Breast epithelium (tissue), 4 donors: ENCODE measurements around the gene PSIP1. TPM values are rescaled to one million over a fixed set of nuclear protein-coding genes. Genes with fewer than 3 reads are reported as not detected.
A peak's percentile ranks its signal among the peaks of the same experiment; 100 is the strongest.
"Not testable (repeated sequence)": the region's sequence is repeated elsewhere in the genome, so short reads cannot be mapped to it uniquely, and the experiment has no call there.

Source experiments
- DNase-seq, 2 donors: peaks; one replicate each; pipeline ENCODE4 v3.0.0-alpha.2; 2019; ENCODE audit warnings: low spot score in 2 of 2
- H3K27ac ChIP-seq, 2 donors: fragments of 200-600 bp; sonication (generic) in 1 of 2; one replicate each; pipeline ENCODE4 v1.5.1; 2016 to 2019; ENCODE audit warnings: mild to moderate bottlenecking in 1 of 2
- H3K27me3 ChIP-seq, 2 donors: fragments of 200-600 bp; sonication (generic) in 1 of 2; one replicate each; pipeline versions ENCODE4 v1.5.1 to v1.6.0; 2017 to 2019; ENCODE audit warnings: control low read depth in 1 of 2, mild to moderate bottlenecking in 1 of 2
- H3K36me3 ChIP-seq: fragments of 200-600 bp; one replicate; pipeline ENCODE4 v1.5.1; 2019
- H3K4me1 ChIP-seq, 2 donors: fragments of 200-600 bp; sonication (generic); one replicate each; pipeline ENCODE4 v1.5.1; 2016 to 2019; ENCODE audit warnings: control low read depth in 1 of 2
- H3K4me3 ChIP-seq, 3 donors: fragments of 200-600 bp; sonication (generic); 1 replicate in 2 of 3; 2 replicates in 1 of 3; pipeline ENCODE4 v1.5.1; 2016 to 2019; ENCODE audit warnings: mild to moderate bottlenecking in 3 of 3, moderate library complexity in 2 of 3
- H3K9me3 ChIP-seq, 2 donors: fragments of 200-600 bp; sonication (generic) in 1 of 2; one replicate each; pipeline ENCODE4 v1.5.1; 2016 to 2019; ENCODE audit warnings: control low read depth in 1 of 2
- POLR2A ChIP-seq: fragments of 450-650 bp; IDR thresholded peaks from one replicate; pipeline ENCODE4 v1.6.1; 2016; ENCODE audit warnings: antibody characterized with exemption, mild to moderate bottlenecking, moderate library complexity
- POLR2AphosphoS5 ChIP-seq, 3 donors: sonication (generic); formaldehyde crosslinking; IDR thresholded peaks; one replicate each; pipeline ENCODE4 v1.6.1; 2017; ENCODE audit warnings: antibody characterized with exemption in 3 of 3
- intact Hi-C: fragments of 100-400 bp; cut with DNase I; formaldehyde crosslinking; loops from one replicate; pipeline ENCODE4 v1.15.1; 2023; ENCODE audit warnings: low total_unique reads
- total RNA-seq, 3 donors: library from RNA; depleted of rRNA; stranded (reverse); fragments of >200 nt; gene quantifications; one replicate each; pipeline ENCODE4 v1.1.0, GENCODE V29; 2016
- TF ChIP-seq, protein P1 (sequence below), 3 donors: fragments of 450-650 bp; IDR thresholded peaks; one replicate each; pipeline ENCODE4 v1.5.1; 2016 to 2017; ENCODE audit warnings: antibody characterized with exemption in 3 of 3, mild to moderate bottlenecking in 3 of 3, moderate library complexity in 3 of 3

PSIP1 gene
- total RNA-seq, 3 donors from 2014 or later, result 28.0 to 39.1 (median 39.0) TPM

DNA sequence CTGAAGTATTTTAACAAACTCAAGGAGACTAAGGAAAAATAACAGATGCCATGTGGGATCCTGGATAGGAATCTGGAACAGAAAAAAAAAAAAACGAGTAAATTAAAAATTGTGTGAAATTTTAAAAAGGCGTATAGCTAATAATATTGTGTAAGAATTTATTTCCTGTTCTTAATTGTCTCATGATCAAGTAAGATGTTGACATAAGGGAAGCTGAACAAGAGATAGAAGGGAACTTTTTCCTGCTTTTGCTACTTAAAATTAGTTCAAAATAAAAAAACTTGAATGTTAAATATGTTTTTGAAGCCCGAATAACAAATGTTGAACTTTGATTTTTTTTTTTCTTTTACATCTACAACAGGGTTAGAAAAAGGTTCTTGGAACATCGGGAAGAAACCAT is 77.6 kb downstream of the PSIP1 start:
- Histone ChIP-seq H3K4me3 (no peak overlapping the region), H3K27ac (no peak overlapping the region), H3K9me3 (no peaks in the 10 kb centered on the region), H3K27me3 (no peaks in the 10 kb centered on the region), H3K4me1 (peaks cover 3% of the 10 kb centered on the region in 2 donors), H3K36me3 (no peaks in the 10 kb centered on the region)
- DNase-seq, result no peak
- intact Hi-C loops, result no loop called here
- TF ChIP-seq, protein P1, sequence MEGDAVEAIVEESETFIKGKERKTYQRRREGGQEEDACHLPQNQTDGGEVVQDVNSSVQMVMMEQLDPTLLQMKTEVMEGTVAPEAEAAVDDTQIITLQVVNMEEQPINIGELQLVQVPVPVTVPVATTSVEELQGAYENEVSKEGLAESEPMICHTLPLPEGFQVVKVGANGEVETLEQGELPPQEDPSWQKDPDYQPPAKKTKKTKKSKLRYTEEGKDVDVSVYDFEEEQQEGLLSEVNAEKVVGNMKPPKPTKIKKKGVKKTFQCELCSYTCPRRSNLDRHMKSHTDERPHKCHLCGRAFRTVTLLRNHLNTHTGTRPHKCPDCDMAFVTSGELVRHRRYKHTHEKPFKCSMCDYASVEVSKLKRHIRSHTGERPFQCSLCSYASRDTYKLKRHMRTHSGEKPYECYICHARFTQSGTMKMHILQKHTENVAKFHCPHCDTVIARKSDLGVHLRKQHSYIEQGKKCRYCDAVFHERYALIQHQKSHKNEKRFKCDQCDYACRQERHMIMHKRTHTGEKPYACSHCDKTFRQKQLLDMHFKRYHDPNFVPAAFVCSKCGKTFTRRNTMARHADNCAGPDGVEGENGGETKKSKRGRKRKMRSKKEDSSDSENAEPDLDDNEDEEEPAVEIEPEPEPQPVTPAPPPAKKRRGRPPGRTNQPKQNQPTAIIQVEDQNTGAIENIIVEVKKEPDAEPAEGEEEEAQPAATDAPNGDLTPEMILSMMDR (IDR thresholded peaks at IDR 0.05), result no peak
- TF ChIP-seq POLR2A, result no peak
- no peak for TF ChIP-seq POLR2AphosphoS5 (IDR thresholded peaks at IDR 0.05)

DNA sequence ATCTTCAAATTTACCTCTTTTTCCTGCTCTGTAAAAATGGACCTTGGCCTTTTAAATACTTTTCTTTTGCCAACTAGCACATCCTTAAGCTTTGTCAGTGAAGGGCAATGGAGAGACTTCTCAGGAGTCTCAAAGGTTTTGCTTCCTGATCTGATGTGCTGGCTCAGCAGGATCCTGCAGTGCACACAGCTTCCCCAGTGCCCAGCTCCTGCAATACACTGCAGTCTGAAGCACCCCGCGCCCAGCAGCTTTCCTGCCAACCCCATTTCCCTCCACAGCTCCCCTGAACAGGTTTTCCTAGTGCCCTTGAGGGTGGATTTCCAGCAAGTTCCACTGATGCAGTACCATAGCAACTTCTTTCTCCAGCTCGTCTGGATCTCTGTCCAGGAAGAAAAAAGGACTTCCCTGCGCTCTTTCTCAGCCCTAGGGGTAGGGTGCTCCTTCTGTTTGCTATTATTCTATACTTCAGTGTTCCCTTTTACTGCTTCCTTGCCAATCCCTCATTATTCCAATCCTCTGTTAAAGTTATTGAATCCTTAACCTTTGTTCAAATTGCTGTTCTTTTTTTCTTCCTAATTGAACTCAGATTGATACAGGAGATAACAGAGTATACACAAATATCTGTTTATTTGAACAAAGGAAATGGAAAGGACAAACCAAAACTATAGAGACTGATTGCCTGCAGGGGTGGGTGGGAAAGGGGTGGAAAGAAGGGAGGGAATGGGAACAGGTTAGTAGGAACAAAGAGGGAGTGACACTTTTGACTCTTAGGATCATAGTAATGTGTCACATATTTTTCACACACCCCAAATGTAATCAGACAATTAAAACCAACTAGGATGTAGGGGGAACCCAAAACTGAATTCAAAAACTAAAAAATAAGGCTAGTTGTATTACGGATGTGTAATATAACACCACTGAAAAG is 79.6 kb downstream of the PSIP1 start:
- Histone ChIP-seq H3K4me3 (peak overlapping the region in 1 of 3 donors; percentile 13), H3K27ac (peak overlapping the region; percentile 14 to 56), H3K9me3 (no peaks in the 10 kb centered on the region), H3K36me3 (no peaks in the 10 kb centered on the region), H3K4me1 (peaks cover 3% of the 10 kb centered on the region in 2 donors), H3K27me3 (no peaks in the 10 kb centered on the region)
- TF ChIP-seq, protein P1 (IDR thresholded peaks at IDR 0.05), result no peak
- no peak for TF ChIP-seq POLR2AphosphoS5 (IDR thresholded peaks at IDR 0.05)
- TF ChIP-seq POLR2A, result no peak
- no peak for DNase-seq
- intact Hi-C loops, result no loop called here

DNA sequence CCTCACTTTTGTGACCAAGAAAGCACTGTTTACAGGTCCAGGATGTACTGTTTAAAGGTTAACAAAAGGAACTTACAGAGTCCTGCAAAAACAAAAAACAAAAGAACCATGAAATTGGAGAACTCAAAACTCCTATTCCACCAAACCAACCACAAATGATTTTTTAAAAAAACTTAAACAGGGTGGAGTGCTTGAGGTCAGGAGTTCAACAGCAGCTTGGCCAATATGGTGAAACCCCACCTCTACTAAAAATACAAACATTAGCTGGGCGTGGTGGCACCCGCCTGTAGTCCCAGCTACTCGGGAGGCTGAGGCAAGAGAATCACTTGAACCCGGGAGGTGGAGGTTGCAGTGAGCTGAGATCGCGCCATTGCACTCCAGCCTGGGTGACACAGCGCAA is 83.1 kb downstream of the PSIP1 start:
- intact Hi-C loops, H3K4me1 ChIP-seq, H3K36me3 ChIP-seq, DNase-seq, H3K4me3 ChIP-seq, H3K27me3 ChIP-seq, H3K9me3 ChIP-seq, H3K27ac ChIP-seq: not testable (repeated sequence)

DNA sequence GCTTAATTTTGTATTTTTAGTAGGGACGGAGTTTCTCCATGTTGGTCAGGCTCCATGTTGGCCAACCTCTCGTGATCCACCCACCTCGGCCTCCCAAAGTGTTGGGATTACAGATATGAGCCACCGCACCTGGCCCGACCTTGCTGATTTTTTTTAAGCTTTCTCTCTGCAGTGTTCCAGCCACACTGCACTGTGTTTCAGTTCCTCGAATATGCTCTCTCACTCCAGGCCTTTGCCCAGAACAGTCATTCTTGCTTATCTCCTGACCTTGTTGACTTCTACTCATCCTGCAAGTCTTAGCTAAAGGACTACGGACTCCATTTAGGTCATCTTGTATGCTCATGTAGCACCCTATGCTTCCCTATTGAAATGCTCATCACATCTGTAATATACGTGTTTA is 84.8 kb downstream of the PSIP1 start:
- DNase-seq, result no peak
- H3K36me3 ChIP-seq, result no peaks in the 10 kb centered on the region
- no peak overlapping the region for H3K4me3 ChIP-seq
- H3K4me1 ChIP-seq, result peaks cover 0 to under 1% of the 10 kb centered on the region in 2 donors
- intact Hi-C loops, result no loop called here
- no peak overlapping the region for H3K27ac ChIP-seq
- no peaks in the 10 kb centered on the region for H3K27me3 ChIP-seq
- H3K9me3 ChIP-seq, result no peaks in the 10 kb centered on the region
- no peak for TF ChIP-seq POLR2A
- no peak for TF ChIP-seq POLR2AphosphoS5 (IDR thresholded peaks at IDR 0.05)
- TF ChIP-seq, protein P1 (IDR thresholded peaks at IDR 0.05), result no peak

DNA sequence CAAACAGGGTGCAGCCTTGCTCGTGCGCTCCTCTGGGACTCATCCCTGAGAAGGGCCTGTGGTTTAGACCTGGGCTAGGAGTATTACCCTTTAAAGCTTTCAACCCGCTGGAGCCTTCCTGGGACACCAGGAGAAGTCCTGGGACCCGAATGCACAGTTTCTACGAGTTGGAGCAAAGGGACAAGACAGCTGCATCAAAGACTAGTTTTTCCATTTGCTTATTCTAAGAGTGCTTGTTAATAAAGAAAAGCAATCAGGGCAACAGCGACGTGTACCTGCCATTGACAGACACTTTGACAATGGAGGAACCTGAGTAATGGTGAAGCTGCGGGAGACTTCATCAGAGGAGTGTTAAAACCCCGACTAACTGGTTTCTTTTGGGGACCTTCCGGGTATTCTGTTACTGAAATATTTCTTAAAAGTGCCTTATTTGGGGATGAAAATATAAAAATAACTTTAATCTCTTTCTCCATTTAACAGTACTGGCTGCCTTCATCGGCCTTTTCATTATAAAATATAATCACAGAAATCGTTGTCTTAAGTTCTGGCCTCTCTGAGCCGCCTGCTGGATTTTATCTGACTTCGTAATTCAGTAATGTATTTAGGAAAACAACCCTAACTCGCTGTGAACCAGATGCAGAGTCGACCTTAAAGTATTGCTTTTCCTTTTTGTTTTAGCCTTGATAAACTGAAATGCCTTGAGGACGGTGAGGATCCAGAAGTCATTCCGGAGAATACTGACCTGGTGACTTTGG is 87.4 kb downstream of the PSIP1 start:
- TF ChIP-seq POLR2A (no peak), POLR2AphosphoS5 (IDR thresholded peaks at IDR 0.05) (no peak)
- TF ChIP-seq, protein P1 (IDR thresholded peaks at IDR 0.05), result no peak
- Histone ChIP-seq H3K27me3 (no peaks in the 10 kb centered on the region), H3K4me3 (peak overlapping the region; percentile 76 to 92 (median 83)), H3K9me3 (no peaks in the 10 kb centered on the region), H3K27ac (peak overlapping the region; percentile 90 to 94), H3K4me1 (no peaks in the 10 kb centered on the region), H3K36me3 (no peaks in the 10 kb centered on the region)
- DNase-seq, result no peak
- intact Hi-C loops, result no loop called here
